Measurements from ENCODE around the gene WDR37. TPM values are rescaled to one million over a fixed set of nuclear protein-coding genes. Genes with fewer than 3 reads are reported as not detected.

WDR37 gene
- polyA plus RNA-seq, 1 of the 3 experiments (the other 2 are of a cell fraction) = 11.9 TPM

DNA sequence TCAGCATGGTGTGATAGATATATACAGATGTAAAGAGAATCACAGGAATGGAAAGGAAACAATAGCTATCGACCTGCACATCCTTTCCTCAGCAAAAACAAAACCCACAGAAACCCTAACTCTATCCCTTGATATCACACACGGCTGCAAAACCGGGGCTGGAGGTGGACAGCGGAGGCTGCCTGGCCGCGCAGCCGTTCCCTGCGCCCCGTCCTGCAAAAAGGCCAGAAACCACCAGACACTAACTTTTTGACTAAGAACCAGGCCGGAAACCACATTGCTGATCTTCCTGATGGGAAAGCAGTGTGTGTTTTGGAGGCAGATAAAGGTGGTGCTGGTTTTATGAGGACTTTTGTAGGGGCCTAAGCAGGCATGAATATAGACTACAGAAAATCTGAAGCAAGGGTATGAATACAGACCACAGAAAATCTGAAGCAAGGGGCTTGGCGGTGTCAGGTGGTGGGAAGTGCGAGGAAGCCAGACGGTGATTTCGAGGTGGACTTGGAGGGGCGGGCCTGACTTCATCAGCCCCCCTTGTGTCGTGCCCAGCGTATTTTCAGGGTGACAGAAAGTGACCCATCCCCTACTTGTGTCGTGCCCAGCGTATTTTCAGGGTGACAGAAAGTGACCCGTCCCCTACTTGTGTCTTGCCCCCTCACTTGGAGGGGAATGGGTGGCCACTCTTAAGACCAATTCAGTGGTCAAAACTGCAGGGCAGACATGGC lies 123.3 kb downstream of the WDR37 start:
- no peaks in the 10 kb centered on the region for H3K9me3 ChIP-seq
- DNase-seq = no peak
- H4K20me1 ChIP-seq (ENCODE audit: insufficient read depth) = no peaks in the 10 kb centered on the region
- ChIA-PET CTCF (no interaction called here), POLR2A (no interaction called here)
- H3K79me2 ChIP-seq (ENCODE audit: insufficient read depth) = no peaks in the 10 kb centered on the region
- H2AFZ ChIP-seq (ENCODE audit: low read depth) = no peak overlapping the region
- no peaks in the 10 kb centered on the region for H3K36me3 ChIP-seq (replicated peaks in 1 of 2; ENCODE audit: control insufficient read depth in 1 of 2, insufficient read depth in 2 of 2, low read length in 1 of 2)
- H3K4me1 ChIP-seq (ENCODE audit: control insufficient read depth in 1 of 2, insufficient read depth in 2 of 2, low read depth in 1 of 2, low read length in 1 of 2) = no peaks in the 10 kb centered on the region; a peak in 1 of 4 replicates
- H3F3A ChIP-seq (replicated peaks; ENCODE audit: insufficient read depth) = no peaks in the 10 kb centered on the region
- TF ChIP-seq CHD2 (IDR thresholded peaks at IDR 0.05; ENCODE audit: low read length, partially characterized antibody) (no peak), GABPA (IDR thresholded peaks at IDR 0.05; ENCODE audit: low read depth) (no peak), EP300 (IDR thresholded peaks at IDR 0.05; ENCODE audit: borderline replicate concordance in 1 of 2, low read depth in 1 of 2, low read length in 1 of 2) (no peak), USF1 (IDR thresholded peaks at IDR 0.05; ENCODE audit: borderline replicate concordance, low read depth) (no peak), RXRA (IDR thresholded peaks at IDR 0.05; ENCODE audit: borderline replicate concordance, low read depth) (no peak), JUND (IDR thresholded peaks at IDR 0.05) (no peak), MXI1 (IDR thresholded peaks at IDR 0.05; ENCODE audit: low read depth, low read length) (no peak), NRF1 (IDR thresholded peaks at IDR 0.05; ENCODE audit: low read depth, low read length) (no peak), MEF2A (IDR thresholded peaks at IDR 0.05; ENCODE audit: borderline replicate concordance, low read depth) (no peak), GATA2 (CRISPR knock-in tag; IDR thresholded peaks at IDR 0.05) (no peak), CTCF (IDR thresholded peaks at IDR 0.05) (no peak), TEAD4 (IDR thresholded peaks at IDR 0.05; ENCODE audit: borderline replicate concordance, insufficient read depth) (no peak), RCOR1 (IDR thresholded peaks at IDR 0.05; ENCODE audit: low read length) (no peak), FOXM1 (IDR thresholded peaks at IDR 0.05; ENCODE audit: low read depth) (no peak)
- TF ChIP-seq, protein P1, sequence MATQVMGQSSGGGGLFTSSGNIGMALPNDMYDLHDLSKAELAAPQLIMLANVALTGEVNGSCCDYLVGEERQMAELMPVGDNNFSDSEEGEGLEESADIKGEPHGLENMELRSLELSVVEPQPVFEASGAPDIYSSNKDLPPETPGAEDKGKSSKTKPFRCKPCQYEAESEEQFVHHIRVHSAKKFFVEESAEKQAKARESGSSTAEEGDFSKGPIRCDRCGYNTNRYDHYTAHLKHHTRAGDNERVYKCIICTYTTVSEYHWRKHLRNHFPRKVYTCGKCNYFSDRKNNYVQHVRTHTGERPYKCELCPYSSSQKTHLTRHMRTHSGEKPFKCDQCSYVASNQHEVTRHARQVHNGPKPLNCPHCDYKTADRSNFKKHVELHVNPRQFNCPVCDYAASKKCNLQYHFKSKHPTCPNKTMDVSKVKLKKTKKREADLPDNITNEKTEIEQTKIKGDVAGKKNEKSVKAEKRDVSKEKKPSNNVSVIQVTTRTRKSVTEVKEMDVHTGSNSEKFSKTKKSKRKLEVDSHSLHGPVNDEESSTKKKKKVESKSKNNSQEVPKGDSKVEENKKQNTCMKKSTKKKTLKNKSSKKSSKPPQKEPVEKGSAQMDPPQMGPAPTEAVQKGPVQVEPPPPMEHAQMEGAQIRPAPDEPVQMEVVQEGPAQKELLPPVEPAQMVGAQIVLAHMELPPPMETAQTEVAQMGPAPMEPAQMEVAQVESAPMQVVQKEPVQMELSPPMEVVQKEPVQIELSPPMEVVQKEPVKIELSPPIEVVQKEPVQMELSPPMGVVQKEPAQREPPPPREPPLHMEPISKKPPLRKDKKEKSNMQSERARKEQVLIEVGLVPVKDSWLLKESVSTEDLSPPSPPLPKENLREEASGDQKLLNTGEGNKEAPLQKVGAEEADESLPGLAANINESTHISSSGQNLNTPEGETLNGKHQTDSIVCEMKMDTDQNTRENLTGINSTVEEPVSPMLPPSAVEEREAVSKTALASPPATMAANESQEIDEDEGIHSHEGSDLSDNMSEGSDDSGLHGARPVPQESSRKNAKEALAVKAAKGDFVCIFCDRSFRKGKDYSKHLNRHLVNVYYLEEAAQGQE (IDR thresholded peaks at IDR 0.05; ENCODE audit: low read depth, low read length) = no peak
- TF ChIP-seq, protein P2, sequence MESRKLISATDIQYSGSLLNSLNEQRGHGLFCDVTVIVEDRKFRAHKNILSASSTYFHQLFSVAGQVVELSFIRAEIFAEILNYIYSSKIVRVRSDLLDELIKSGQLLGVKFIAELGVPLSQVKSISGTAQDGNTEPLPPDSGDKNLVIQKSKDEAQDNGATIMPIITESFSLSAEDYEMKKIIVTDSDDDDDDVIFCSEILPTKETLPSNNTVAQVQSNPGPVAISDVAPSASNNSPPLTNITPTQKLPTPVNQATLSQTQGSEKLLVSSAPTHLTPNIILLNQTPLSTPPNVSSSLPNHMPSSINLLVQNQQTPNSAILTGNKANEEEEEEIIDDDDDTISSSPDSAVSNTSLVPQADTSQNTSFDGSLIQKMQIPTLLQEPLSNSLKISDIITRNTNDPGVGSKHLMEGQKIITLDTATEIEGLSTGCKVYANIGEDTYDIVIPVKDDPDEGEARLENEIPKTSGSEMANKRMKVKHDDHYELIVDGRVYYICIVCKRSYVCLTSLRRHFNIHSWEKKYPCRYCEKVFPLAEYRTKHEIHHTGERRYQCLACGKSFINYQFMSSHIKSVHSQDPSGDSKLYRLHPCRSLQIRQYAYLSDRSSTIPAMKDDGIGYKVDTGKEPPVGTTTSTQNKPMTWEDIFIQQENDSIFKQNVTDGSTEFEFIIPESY (IDR thresholded peaks at IDR 0.05; ENCODE audit: borderline replicate concordance, low read depth) = no peak
- TF ChIP-seq, protein P3, sequence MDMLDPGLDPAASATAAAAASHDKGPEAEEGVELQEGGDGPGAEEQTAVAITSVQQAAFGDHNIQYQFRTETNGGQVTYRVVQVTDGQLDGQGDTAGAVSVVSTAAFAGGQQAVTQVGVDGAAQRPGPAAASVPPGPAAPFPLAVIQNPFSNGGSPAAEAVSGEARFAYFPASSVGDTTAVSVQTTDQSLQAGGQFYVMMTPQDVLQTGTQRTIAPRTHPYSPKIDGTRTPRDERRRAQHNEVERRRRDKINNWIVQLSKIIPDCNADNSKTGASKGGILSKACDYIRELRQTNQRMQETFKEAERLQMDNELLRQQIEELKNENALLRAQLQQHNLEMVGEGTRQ (IDR thresholded peaks at IDR 0.05; ENCODE audit: borderline replicate concordance, low read depth, low read length) = no peak
- TF ChIP-seq, protein P4, sequence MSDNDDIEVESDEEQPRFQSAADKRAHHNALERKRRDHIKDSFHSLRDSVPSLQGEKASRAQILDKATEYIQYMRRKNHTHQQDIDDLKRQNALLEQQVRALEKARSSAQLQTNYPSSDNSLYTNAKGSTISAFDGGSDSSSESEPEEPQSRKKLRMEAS (IDR thresholded peaks at IDR 0.05; ENCODE audit: low read depth) = no peak
- TF ChIP-seq, protein P5, sequence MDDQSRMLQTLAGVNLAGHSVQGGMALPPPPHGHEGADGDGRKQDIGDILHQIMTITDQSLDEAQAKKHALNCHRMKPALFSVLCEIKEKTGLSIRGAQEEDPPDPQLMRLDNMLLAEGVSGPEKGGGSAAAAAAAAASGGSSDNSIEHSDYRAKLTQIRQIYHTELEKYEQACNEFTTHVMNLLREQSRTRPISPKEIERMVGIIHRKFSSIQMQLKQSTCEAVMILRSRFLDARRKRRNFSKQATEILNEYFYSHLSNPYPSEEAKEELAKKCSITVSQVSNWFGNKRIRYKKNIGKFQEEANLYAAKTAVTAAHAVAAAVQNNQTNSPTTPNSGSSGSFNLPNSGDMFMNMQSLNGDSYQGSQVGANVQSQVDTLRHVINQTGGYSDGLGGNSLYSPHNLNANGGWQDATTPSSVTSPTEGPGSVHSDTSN (IDR thresholded peaks at IDR 0.05) = no peak
- H3K27ac ChIP-seq (ENCODE audit: low read depth in 2 of 2, low read length in 1 of 2) = no peak overlapping the region
- no peak overlapping the region for H3K4me3 ChIP-seq (ENCODE audit: low read depth in 2 of 2, low read length in 1 of 2)
- no peaks in the 10 kb centered on the region for H3K27me3 ChIP-seq (ENCODE audit: insufficient read depth)
- H3K9ac ChIP-seq = no peak overlapping the region
- H3K9me2 ChIP-seq = no peaks in the 10 kb centered on the region
- WGBS (ENCODE audit: low lambda C conversion rate) = 60% methylated on average over 19 of the region's 20 CpGs
- H3K4me2 ChIP-seq = no peak overlapping the region
